GM10266 (cell line): ENCODE results near the gene CRYBG1.

Experiments used
- DNase-seq: peaks from one replicate; pipeline ENCODE4 v3.0.0; 2012; ENCODE audit errors: extremely low spot score
- TF ChIP-seq, protein P1 (sequence below): IDR thresholded peaks from 2 replicates; pipeline ENCODE4 v1.5.1; 2012; ENCODE audit warnings: mild to moderate bottlenecking, low read depth; ENCODE audit not compliant: control insufficient read depth, insufficient read depth; ENCODE audit errors: missing control alignments

CRYBG1 gene

GRCh38 chr6:106525882-106526275 is 165.4 kb downstream of the CRYBG1 start:
- DNase-seq, result no peak
- TF ChIP-seq, protein P1, sequence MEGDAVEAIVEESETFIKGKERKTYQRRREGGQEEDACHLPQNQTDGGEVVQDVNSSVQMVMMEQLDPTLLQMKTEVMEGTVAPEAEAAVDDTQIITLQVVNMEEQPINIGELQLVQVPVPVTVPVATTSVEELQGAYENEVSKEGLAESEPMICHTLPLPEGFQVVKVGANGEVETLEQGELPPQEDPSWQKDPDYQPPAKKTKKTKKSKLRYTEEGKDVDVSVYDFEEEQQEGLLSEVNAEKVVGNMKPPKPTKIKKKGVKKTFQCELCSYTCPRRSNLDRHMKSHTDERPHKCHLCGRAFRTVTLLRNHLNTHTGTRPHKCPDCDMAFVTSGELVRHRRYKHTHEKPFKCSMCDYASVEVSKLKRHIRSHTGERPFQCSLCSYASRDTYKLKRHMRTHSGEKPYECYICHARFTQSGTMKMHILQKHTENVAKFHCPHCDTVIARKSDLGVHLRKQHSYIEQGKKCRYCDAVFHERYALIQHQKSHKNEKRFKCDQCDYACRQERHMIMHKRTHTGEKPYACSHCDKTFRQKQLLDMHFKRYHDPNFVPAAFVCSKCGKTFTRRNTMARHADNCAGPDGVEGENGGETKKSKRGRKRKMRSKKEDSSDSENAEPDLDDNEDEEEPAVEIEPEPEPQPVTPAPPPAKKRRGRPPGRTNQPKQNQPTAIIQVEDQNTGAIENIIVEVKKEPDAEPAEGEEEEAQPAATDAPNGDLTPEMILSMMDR, result no peak

DNA sequence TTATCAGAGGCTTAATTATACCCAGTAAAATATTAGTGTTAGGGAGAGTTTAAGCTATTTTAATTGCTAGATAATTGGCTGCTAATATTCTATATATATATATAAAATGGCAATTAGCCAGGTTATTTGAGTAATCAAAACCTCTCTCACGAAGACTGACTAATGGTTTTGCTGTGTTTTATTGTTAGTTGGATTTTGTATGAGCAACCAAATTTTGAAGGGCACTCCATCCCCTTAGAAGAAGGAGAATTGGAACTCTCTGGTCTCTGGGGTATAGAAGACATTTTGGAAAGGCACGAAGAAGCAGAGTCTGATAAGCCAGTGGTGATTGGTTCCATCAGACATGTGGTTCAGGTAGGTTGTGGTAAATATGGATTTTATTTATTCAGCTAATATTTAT is 166.6 kb downstream of the CRYBG1 start:
- no peak for DNase-seq
- TF ChIP-seq, protein P1, result no peak

DNA sequence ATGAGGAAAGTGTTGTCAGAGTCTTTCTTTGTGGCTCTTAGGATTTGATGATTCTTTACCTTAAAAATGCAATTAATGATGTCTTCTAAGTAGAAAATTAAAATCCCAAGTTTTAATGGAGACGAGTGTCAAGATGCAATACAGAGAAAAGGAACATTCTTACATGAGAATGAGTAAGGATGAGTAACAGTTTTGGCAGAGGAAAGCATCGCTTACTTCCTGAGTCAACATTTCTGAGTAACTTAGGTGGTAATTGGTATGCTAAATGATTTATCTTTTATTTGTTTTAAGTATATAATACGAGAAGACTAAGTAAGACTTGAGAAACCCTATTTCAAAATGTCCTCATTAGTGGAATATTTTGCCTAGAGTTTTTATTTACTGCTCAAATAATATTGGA is 167.5 kb downstream of the CRYBG1 start:
- TF ChIP-seq, protein P1, result no peak
- DNase-seq, result no peak

- DNase-seq, result no peak
- TF ChIP-seq, protein P1, result no peak
Measured at GRCh38 chr6:106528521-106528920, 168.0 kb downstream of the CRYBG1 start.

- DNase-seq, result no peak
- TF ChIP-seq, protein P1, result no peak
Measured at GRCh38 chr6:106529438-106529837, 168.9 kb downstream of the CRYBG1 start.

DNA sequence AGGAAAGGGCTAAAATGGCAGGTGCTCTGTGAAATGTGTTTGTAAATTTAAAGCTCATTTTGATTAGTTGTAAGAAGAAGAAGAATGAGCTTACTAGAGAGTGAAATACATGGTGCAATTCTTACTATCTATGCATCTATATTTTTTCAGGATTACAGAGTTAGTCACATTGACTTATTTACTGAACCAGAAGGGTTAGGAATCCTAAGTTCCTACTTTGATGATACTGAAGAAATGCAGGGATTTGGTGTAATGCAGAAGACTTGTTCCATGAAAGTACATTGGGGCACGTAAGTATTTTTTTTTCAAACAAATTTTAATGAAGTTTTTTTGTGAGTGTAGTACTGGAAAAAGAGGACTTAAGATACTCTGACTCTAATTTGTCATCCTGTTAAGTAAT is 169.5 kb downstream of the CRYBG1 start:
- no peak for DNase-seq
- TF ChIP-seq, protein P1, result no peak

GRCh38 chr6:106530502-106530901 is 170.0 kb downstream of the CRYBG1 start:
- DNase-seq, result no peak
- TF ChIP-seq, protein P1, result no peak
